ENCODE results near the gene OR51B4. TPM values are rescaled to one million over a fixed set of nuclear protein-coding genes. Genes with fewer than 3 reads are reported as not detected.

OR51B4 gene
- total RNA-seq, 1 experiment from 2014 or later: not detected

- no peak overlapping the region for H2AFZ ChIP-seq (ENCODE audit: low read length)
- no peak overlapping the region for H2BK20ac ChIP-seq (ENCODE audit: low read depth, low read length, poor library complexity, severe bottlenecking)
- H4K5ac ChIP-seq (ENCODE audit: insufficient read length, low read depth, low read length): no peak overlapping the region
- H3K36me3 Mint-ChIP-seq (ENCODE audit: insufficient read depth in 1 of 3, low read depth in 3 of 3): no peaks in the 10 kb centered on the region
- no peaks in the 10 kb centered on the region for H3K4me1 Mint-ChIP-seq
- H3K4me1 ChIP-seq (ENCODE audit: insufficient read depth, low read length): no peaks in the 10 kb centered on the region
- TF ChIP-seq CTCF (conservative IDR thresholded peaks at IDR 0.05): no peak
- H3K56ac ChIP-seq (ENCODE audit: insufficient read length, low read depth, low read length): no peak overlapping the region
- H3K4ac ChIP-seq (ENCODE audit: low read depth, low read length): no peak overlapping the region
- no peak overlapping the region for H3K4me3 Mint-ChIP-seq
- no peak overlapping the region for H3K4me2 ChIP-seq (ENCODE audit: insufficient read depth, insufficient read length, low read length)
- H3K23ac ChIP-seq (ENCODE audit: insufficient read length, low read depth, low read length): no peak overlapping the region
- no peaks in the 10 kb centered on the region for H4K20me1 ChIP-seq (ENCODE audit: control insufficient read depth, insufficient read depth, insufficient read length)
- H3K27ac Mint-ChIP-seq: no peak overlapping the region
- H3K23me2 ChIP-seq (ENCODE audit: insufficient read length, low read depth, low read length, poor library complexity, severe bottlenecking): no peaks in the 10 kb centered on the region
- H3K9me3 ChIP-seq (ENCODE audit: control insufficient read depth, low read depth, low read length): no peaks in the 10 kb centered on the region
- H3K79me2 ChIP-seq (ENCODE audit: insufficient read depth, low read length): no peaks in the 10 kb centered on the region
- no peak overlapping the region for H2BK120ac ChIP-seq (ENCODE audit: low read depth, low read length, poor library complexity, severe bottlenecking)
- H3T11ph ChIP-seq (ENCODE audit: low read length): no peak overlapping the region
- H3K18ac ChIP-seq (ENCODE audit: insufficient read length, low read depth, low read length): no peak overlapping the region
- no CpG with 5 or more reads among the region's 1 CpG for WGBS (ENCODE audit: extremely low coverage, insufficient read length, low lambda C conversion rate)
- H3K79me1 ChIP-seq (ENCODE audit: insufficient read depth, low read depth, low read length, poor library complexity, severe bottlenecking): no peaks in the 10 kb centered on the region
- H2BK15ac ChIP-seq (ENCODE audit: low read depth, low read length): no peak overlapping the region
- no peaks in the 10 kb centered on the region for H3K27me3 Mint-ChIP-seq (ENCODE audit: low read depth)
- H3K14ac ChIP-seq (ENCODE audit: insufficient read depth, low read length): no peak overlapping the region
- H4K91ac ChIP-seq (ENCODE audit: insufficient read length, low read depth, low read length): no peak overlapping the region
- H3K27me3 ChIP-seq (ENCODE audit: insufficient read depth, low read length): no peaks in the 10 kb centered on the region
- no peak overlapping the region for H4K8ac ChIP-seq (replicated peaks; ENCODE audit: insufficient read length, low read depth, low read length)
- H2AK5ac ChIP-seq (ENCODE audit: insufficient read length, low read length): no peak overlapping the region
- DNase-seq: no peak
- no peak overlapping the region for H2BK12ac ChIP-seq (ENCODE audit: insufficient read length, low read depth, low read length)
- no peak overlapping the region for H2BK5ac ChIP-seq (ENCODE audit: insufficient read length, low read length)
- no peak overlapping the region for H3K27ac ChIP-seq (ENCODE audit: insufficient read length, low read depth, low read length)
- H3K9me3 Mint-ChIP-seq: no peaks in the 10 kb centered on the region
- no peak overlapping the region for H3K9ac ChIP-seq (ENCODE audit: extremely low read depth, insufficient read length, low read length)
Observed at GRCh38 chr11:5335170-5335569, 33.4 kb upstream of the OR51B4 start.

Data from H9 (cell line).